ENCODE results near the gene STMND1. TPM values are rescaled to one million over a fixed set of nuclear protein-coding genes. Genes with fewer than 3 reads are reported as not detected.

Gene STMND1
- not detected in 2 replicates for total RNA-seq

- no peak for DNase-seq (ENCODE audit: insufficient read length, low spot score, missing footprints)
- no peak for TF ChIP-seq CTCF (IDR thresholded peaks at IDR 0.05; ENCODE audit: extremely low read depth, low read depth, low read length)
- H3K27me3 ChIP-seq (ENCODE audit: insufficient read depth, low read length) = peaks cover 59% of the 10 kb centered on the region
These were observed at the start of gene STMND1 for GRCh38 chr6:17101422-17102257. STMND1 (plus strand) TSS chr6:17102050; CDS start chr6:17102258, 208 bp downstream.

GRCh38 chr6:17054647-17055046, 47.2 kb upstream of the STMND1 start:
- Histone ChIP-seq H2AFZ (ENCODE audit: low read length) (no peak overlapping the region), H3K4me1 (ENCODE audit: insufficient read depth, low read length) (no peaks in the 10 kb centered on the region), H3K4me3 (ENCODE audit: insufficient read depth, low read length) (no peak overlapping the region), H3K27ac (ENCODE audit: low read depth, low read length) (no peak overlapping the region), H3K79me2 (ENCODE audit: insufficient read depth, low read length) (no peaks in the 10 kb centered on the region), H3K4me2 (ENCODE audit: insufficient read depth, low read length) (no peak overlapping the region), H4K20me1 (ENCODE audit: insufficient read depth, low read length) (no peaks in the 10 kb centered on the region), H3K36me3 (ENCODE audit: insufficient read depth, low read length) (no peaks in the 10 kb centered on the region), H3K27me3 (ENCODE audit: insufficient read depth, low read length) (no peaks in the 10 kb centered on the region), H3K9me3 (ENCODE audit: low read depth, low read length) (no peaks in the 10 kb centered on the region)
- no peak for DNase-seq (ENCODE audit: insufficient read length, low spot score, missing footprints)
- no peak for TF ChIP-seq CTCF (IDR thresholded peaks at IDR 0.05; ENCODE audit: extremely low read depth, low read depth, low read length)

More at GRCh38 chr6:17101422-17102257, at the start of gene STMND1:
- Histone ChIP-seq H3K4me3 (ENCODE audit: insufficient read depth, low read length) (peak within 1 kb of the TSS; percentile 57), H3K4me1 (ENCODE audit: insufficient read depth, low read length) (peaks cover 6% of the 10 kb centered on the region), H3K27ac (ENCODE audit: low read depth, low read length) (no peak within 1 kb of the TSS), H3K79me2 (ENCODE audit: insufficient read depth, low read length) (no peaks in the 10 kb centered on the region), H4K20me1 (ENCODE audit: insufficient read depth, low read length) (no peaks in the 10 kb centered on the region), H3K4me2 (ENCODE audit: insufficient read depth, low read length) (peak within 1 kb of the TSS; percentile 77), H2AFZ (ENCODE audit: low read length) (no peak within 1 kb of the TSS), H3K36me3 (ENCODE audit: insufficient read depth, low read length) (no peaks in the 10 kb centered on the region), H3K9me3 (ENCODE audit: low read depth, low read length) (no peaks in the 10 kb centered on the region)

GRCh38 chr6:17057322-17057721, 44.5 kb upstream of the STMND1 start:
- Histone ChIP-seq H2AFZ (ENCODE audit: low read length) (no peak overlapping the region), H3K4me1 (ENCODE audit: insufficient read depth, low read length) (no peaks in the 10 kb centered on the region)
- DNase-seq (ENCODE audit: insufficient read length, low spot score, missing footprints) = no peak

More at GRCh38 chr6:17057322-17057721, 44.5 kb upstream of the STMND1 start:
- no peaks in the 10 kb centered on the region for H3K79me2 ChIP-seq (ENCODE audit: insufficient read depth, low read length)
- H3K9me3 ChIP-seq (ENCODE audit: low read depth, low read length) = no peaks in the 10 kb centered on the region
- no peak overlapping the region for H3K27ac ChIP-seq (ENCODE audit: low read depth, low read length)
- H4K20me1 ChIP-seq (ENCODE audit: insufficient read depth, low read length) = no peaks in the 10 kb centered on the region
- no peaks in the 10 kb centered on the region for H3K36me3 ChIP-seq (ENCODE audit: insufficient read depth, low read length)
- TF ChIP-seq CTCF (IDR thresholded peaks at IDR 0.05; ENCODE audit: extremely low read depth, low read depth, low read length) = no peak
- no peak overlapping the region for H3K4me3 ChIP-seq (ENCODE audit: insufficient read depth, low read length)
- H3K27me3 ChIP-seq (ENCODE audit: insufficient read depth, low read length) = no peaks in the 10 kb centered on the region
- H3K4me2 ChIP-seq (ENCODE audit: insufficient read depth, low read length) = no peak overlapping the region
